Left ventricle myocardium inferior (tissue), 1 donor: ENCODE measurements around the gene SMIM36. TPM values are rescaled to one million over a fixed set of nuclear protein-coding genes. Genes with fewer than 3 reads are reported as not detected.

ENCODE experiments used
- DNase-seq: peaks from one replicate; pipeline ENCODE4 v3.0.0-alpha.2; 2020
- H3K27ac ChIP-seq: fragments of 200-600 bp; replicated peaks from 2 replicates; pipeline ENCODE4 v1.8.0; 2021
- H3K27me3 ChIP-seq: fragments of 200-600 bp; 2 replicates; pipeline ENCODE4 v1.8.0; 2021; ENCODE audit warnings: low read depth
- H3K36me3 ChIP-seq: fragments of 200-600 bp; 2 replicates; pipeline ENCODE4 v1.8.0; 2021
- H3K4me1 ChIP-seq: fragments of 200-600 bp; 2 replicates; pipeline ENCODE4 v1.8.0; 2021
- H3K4me3 ChIP-seq: fragments of 200-600 bp; 2 replicates; pipeline ENCODE4 v1.8.0; 2021; ENCODE audit warnings: mild to moderate bottlenecking, moderate library complexity
- H3K9me3 ChIP-seq: fragments of 200-600 bp; replicated peaks from 2 replicates; pipeline ENCODE4 v1.8.0; 2021
- CTCF ChIP-seq: fragments of 200-600 bp; IDR thresholded peaks from 2 replicates; pipeline ENCODE4 v1.8.0; 2021; ENCODE audit warnings: antibody characterized with exemption, mild to moderate bottlenecking, borderline replicate concordance
- intact Hi-C: fragments of 100-400 bp; cut with micrococcal nuclease; formaldehyde crosslinking; loops from one replicate; pipeline ENCODE4 v1.11.0; 2022
- total RNA-seq: library from RNA; stranded (reverse); fragmentation: NEBNext Ultra II Directional; extraction: Animal tissue kit (Norgen Biotek cat#: 25700); gene quantifications from one replicate; pipeline ENCODE4 v1.2.1, GENCODE V29; 2021
- donor health status: DM: no; HTN: yes; CAD: no; lungs with severe emphysema.

SMIM36 gene
- total RNA-seq, 1 donor from 2014 or later = not detected

- peaks cover 4% of the 10 kb centered on the region for H3K4me1 ChIP-seq
- no peaks in the 10 kb centered on the region for H3K9me3 ChIP-seq
- no peaks in the 10 kb centered on the region for H3K27me3 ChIP-seq
- no peaks in the 10 kb centered on the region for H3K36me3 ChIP-seq
- DNase-seq = no peak
- intact Hi-C loops = no loop called here
- no peak overlapping the region for H3K27ac ChIP-seq
- H3K4me3 ChIP-seq = no peak overlapping the region
- no peak for TF ChIP-seq CTCF
These were observed 23.4 kb downstream of the SMIM36 start for GRCh38 chr17:55487695-55488432.

- H3K27ac ChIP-seq = no peak overlapping the region
- H3K4me3 ChIP-seq = no peak overlapping the region
- H3K36me3 ChIP-seq = no peaks in the 10 kb centered on the region
- no peak for DNase-seq
- no peaks in the 10 kb centered on the region for H3K27me3 ChIP-seq
- peaks cover 7% of the 10 kb centered on the region for H3K4me1 ChIP-seq
- no peaks in the 10 kb centered on the region for H3K9me3 ChIP-seq
- no peak for TF ChIP-seq CTCF
- intact Hi-C loops = no loop called here
These were observed 26.7 kb downstream of the SMIM36 start for GRCh38 chr17:55484575-55484974.

GRCh38 chr17:55482591-55483389 lies 28.5 kb downstream of the SMIM36 start:
- no peak for TF ChIP-seq CTCF
- Histone ChIP-seq H3K9me3 (no peaks in the 10 kb centered on the region), H3K4me1 (peaks cover 8% of the 10 kb centered on the region), H3K4me3 (no peak overlapping the region), H3K36me3 (no peaks in the 10 kb centered on the region), H3K27ac (no peak overlapping the region), H3K27me3 (no peaks in the 10 kb centered on the region)
- intact Hi-C loops = no loop called here
- DNase-seq = no peak

GRCh38 chr17:55480631-55481315 lies 30.5 kb downstream of the SMIM36 start:
- TF ChIP-seq CTCF = no peak
- H3K4me1 ChIP-seq = peaks cover 6% of the 10 kb centered on the region
- no peak for DNase-seq
- H3K27me3 ChIP-seq = no peaks in the 10 kb centered on the region
- intact Hi-C loops = no loop called here
- no peaks in the 10 kb centered on the region for H3K36me3 ChIP-seq
- no peak overlapping the region for H3K4me3 ChIP-seq
- H3K9me3 ChIP-seq = no peaks in the 10 kb centered on the region
- H3K27ac ChIP-seq = peak overlapping the region; percentile 23

GRCh38 chr17:55479903-55480302 lies 31.3 kb downstream of the SMIM36 start:
- H3K4me1 ChIP-seq = peaks cover 6% of the 10 kb centered on the region
- H3K27me3 ChIP-seq = no peaks in the 10 kb centered on the region
- intact Hi-C loops = no loop called here
- H3K27ac ChIP-seq = peak overlapping the region; percentile 44
- H3K4me3 ChIP-seq = no peak overlapping the region
- DNase-seq = no peak
- H3K36me3 ChIP-seq = no peaks in the 10 kb centered on the region
- H3K9me3 ChIP-seq = no peaks in the 10 kb centered on the region
- no peak for TF ChIP-seq CTCF
